H9 (cell line): Measurements from ENCODE around the gene UHRF1. TPM values are rescaled to one million over a fixed set of nuclear protein-coding genes. Genes with fewer than 3 reads are reported as not detected.

ENCODE experiments used
- DNase-seq: peaks from one replicate; pipeline ENCODE4 v3.0.0-alpha.2; 2017
- H2AFZ ChIP-seq: one replicate; pipeline ENCODE4 v1.6.1; 2013; ENCODE audit warnings: mild to moderate bottlenecking, low read length, control low read depth, moderate library complexity
- H2AK5ac ChIP-seq: 2 replicates; pipeline ENCODE4 v1.6.1; 2013; ENCODE audit warnings: low read length, control low read depth, mixed read lengths; ENCODE audit not compliant: insufficient read length
- H2BK120ac ChIP-seq: one replicate; pipeline ENCODE4 v1.6.1; 2013; ENCODE audit warnings: low read depth, mild to moderate bottlenecking, low read length, control low read depth, inconsistent platforms; ENCODE audit not compliant: poor library complexity, severe bottlenecking
- H2BK12ac ChIP-seq: 2 replicates; pipeline ENCODE4 v1.6.1; 2013; ENCODE audit warnings: low read length, control low read depth, mixed read lengths, low read depth; ENCODE audit not compliant: insufficient read length
- H2BK15ac ChIP-seq: 2 replicates; pipeline ENCODE4 v1.6.1; 2013; ENCODE audit warnings: low read depth, low read length, control low read depth
- H2BK20ac ChIP-seq: one replicate; pipeline ENCODE4 v1.6.1; 2013; ENCODE audit warnings: low read depth, mild to moderate bottlenecking, low read length, control low read depth, inconsistent platforms; ENCODE audit not compliant: poor library complexity, severe bottlenecking
- H2BK5ac ChIP-seq: 2 replicates; pipeline ENCODE4 v1.6.1; 2013; ENCODE audit warnings: low read length, control low read depth, mixed read lengths; ENCODE audit not compliant: insufficient read length
- H3K14ac ChIP-seq: 2 replicates; pipeline ENCODE4 v1.6.1; 2013; ENCODE audit warnings: low read length, control low read depth; ENCODE audit not compliant: insufficient read depth
- H3K18ac ChIP-seq: 2 replicates; pipeline ENCODE4 v1.6.1; 2013; ENCODE audit warnings: low read depth, mild to moderate bottlenecking, mixed read lengths, low read length, control low read depth; ENCODE audit not compliant: insufficient read length
- H3K23ac ChIP-seq: 2 replicates; pipeline ENCODE4 v1.6.1; 2013; ENCODE audit warnings: low read length, control low read depth, mixed read lengths, low read depth; ENCODE audit not compliant: insufficient read length
- H3K23me2 ChIP-seq: 2 replicates; pipeline ENCODE4 v1.6.1; 2013; ENCODE audit warnings: low read depth, mild to moderate bottlenecking, mixed read lengths, low read length, control low read depth; ENCODE audit not compliant: insufficient read length, poor library complexity, severe bottlenecking
- H3K27ac ChIP-seq: 2 replicates; pipeline ENCODE4 v1.5.1; 2013; ENCODE audit warnings: low read length, control low read depth, mixed read lengths, low read depth; ENCODE audit not compliant: insufficient read length
- H3K27me3 ChIP-seq: 2 replicates; pipeline ENCODE4 v1.6.1; 2013; ENCODE audit warnings: low read length, control low read depth, inconsistent platforms; ENCODE audit not compliant: insufficient read depth
- H3K4ac ChIP-seq: 2 replicates; pipeline ENCODE4 v1.6.1; 2013; ENCODE audit warnings: low read depth, mild to moderate bottlenecking, control low read depth, inconsistent platforms, low read length, moderate library complexity
- H3K4me1 ChIP-seq: 2 replicates; pipeline ENCODE4 v1.6.1; 2013; ENCODE audit warnings: low read length, control low read depth, inconsistent platforms; ENCODE audit not compliant: insufficient read depth
- H3K4me2 ChIP-seq: 2 replicates; pipeline ENCODE4 v1.6.1; 2013; ENCODE audit warnings: low read length, control low read depth, mixed read lengths; ENCODE audit not compliant: insufficient read length, insufficient read depth
- H3K56ac ChIP-seq: 2 replicates; pipeline ENCODE4 v1.6.1; 2013; ENCODE audit warnings: low read depth, mild to moderate bottlenecking, mixed read lengths, low read length, control low read depth; ENCODE audit not compliant: insufficient read length
- H3K79me1 ChIP-seq: 2 replicates; pipeline ENCODE4 v1.6.1; 2013; ENCODE audit warnings: low read depth, mild to moderate bottlenecking, moderate library complexity, low read length, control low read depth, inconsistent platforms; ENCODE audit not compliant: insufficient read depth, poor library complexity, severe bottlenecking
- H3K79me2 ChIP-seq: 2 replicates; pipeline ENCODE4 v1.6.1; 2013; ENCODE audit warnings: low read length, control low read depth, inconsistent platforms; ENCODE audit not compliant: insufficient read depth
- H3K9ac ChIP-seq: 2 replicates; pipeline ENCODE4 v1.6.1; 2013; ENCODE audit warnings: low read length, control low read depth, mixed read lengths; ENCODE audit not compliant: insufficient read length; ENCODE audit errors: extremely low read depth
- H3K9me3 ChIP-seq: one replicate; pipeline ENCODE4 v1.6.1; 2013; ENCODE audit warnings: low read depth, low read length, inconsistent platforms; ENCODE audit not compliant: control insufficient read depth
- H3T11ph ChIP-seq: one replicate; pipeline ENCODE4 v1.6.1; 2013; ENCODE audit warnings: mild to moderate bottlenecking, low read length, control low read depth, inconsistent platforms
- H4K20me1 ChIP-seq: one replicate; pipeline ENCODE4 v1.6.1; 2013; ENCODE audit not compliant: control insufficient read depth, insufficient read length, insufficient read depth
- H4K5ac ChIP-seq: 2 replicates; pipeline ENCODE4 v1.6.1; 2013; ENCODE audit warnings: low read depth, mild to moderate bottlenecking, mixed read lengths, low read length, control low read depth; ENCODE audit not compliant: insufficient read length
- H4K8ac ChIP-seq: replicated peaks from 2 replicates; pipeline ENCODE4 v1.6.1; 2013; ENCODE audit warnings: low read length, control low read depth, mixed read lengths, low read depth; ENCODE audit not compliant: insufficient read length
- H4K91ac ChIP-seq: 2 replicates; pipeline ENCODE4 v1.6.1; 2013; ENCODE audit warnings: low read depth, mild to moderate bottlenecking, moderate library complexity, mixed read lengths, low read length, control low read depth; ENCODE audit not compliant: insufficient read length
- H3K27ac Mint-ChIP-seq, 3 experiments: 2 replicates in 2 of 3; 3 replicates in 1 of 3; pipeline ENCODE4 v1.8.0; 2020 to 2021; ENCODE audit warnings: mixed read lengths in 3 of 3, mild to moderate bottlenecking in 1 of 3, moderate library complexity in 1 of 3
- H3K27me3 Mint-ChIP-seq: 2 replicates; pipeline ENCODE4 v1.8.0; 2021; ENCODE audit warnings: low read depth, mild to moderate bottlenecking, moderate library complexity, mixed read lengths
- H3K36me3 Mint-ChIP-seq, 3 experiments: 2 replicates in 2 of 3; 3 replicates in 1 of 3; pipeline ENCODE4 v1.8.0; 2020 to 2021; ENCODE audit warnings: low read depth in 3 of 3, mixed read lengths in 3 of 3; ENCODE audit not compliant: insufficient read depth in 1 of 3
- H3K4me1 Mint-ChIP-seq, 2 experiments: 2 replicates each; pipeline ENCODE4 v1.8.0; 2020; ENCODE audit warnings: mixed read lengths in 2 of 2
- H3K4me3 Mint-ChIP-seq, 2 experiments: 2 replicates in 1 of 2; 3 replicates in 1 of 2; pipeline ENCODE4 v1.8.0; 2020 to 2021; ENCODE audit warnings: mild to moderate bottlenecking in 2 of 2, mixed read lengths in 2 of 2, moderate library complexity in 1 of 2
- H3K9me3 Mint-ChIP-seq, 2 experiments: 2 replicates in 1 of 2; 3 replicates in 1 of 2; pipeline ENCODE4 v1.8.0; 2020; ENCODE audit warnings: mild to moderate bottlenecking in 2 of 2, mixed read lengths in 2 of 2, moderate library complexity in 1 of 2
- CTCF ChIP-seq: fragments of 200-600 bp; sonication (generic); conservative IDR thresholded peaks from 3 replicates; pipeline ENCODE4 v1.8.0; 2021; ENCODE audit warnings: antibody characterized with exemption, mild to moderate bottlenecking
- WGBS: extraction: QIAGEN DNeasy Blood & Tissue Kit; methylation state at CpG from one replicate; pipeline ENCODE4 v1.1.7; 2013; ENCODE audit warnings: missing lambda C conversion rate, low lambda C conversion rate, mixed read lengths; ENCODE audit not compliant: insufficient read length; ENCODE audit errors: extremely low coverage; 5-methylcytosine and 5-hydroxymethylcytosine counted together
- total RNA-seq: library from RNA; stranded (reverse); gene quantifications from 2 replicates; pipeline ENCODE4 v1.2.1, GENCODE V29; 2021

The UHRF1 gene
- total RNA-seq, 1 experiment from 2014 or later = 106 TPM

- H2BK15ac ChIP-seq = no peak overlapping the region
- TF ChIP-seq CTCF = no peak
- H3K9me3 ChIP-seq = no peaks in the 10 kb centered on the region
- H4K20me1 ChIP-seq = no peaks in the 10 kb centered on the region
- H3K23ac ChIP-seq = no peak overlapping the region
- H3T11ph ChIP-seq = no peak overlapping the region
- H3K9ac ChIP-seq = no peak overlapping the region
- H3K14ac ChIP-seq = no peak overlapping the region
- H3K9me3 Mint-ChIP-seq = no peaks in the 10 kb centered on the region
- no peak overlapping the region for H3K4me2 ChIP-seq
- H3K56ac ChIP-seq = no peak overlapping the region
- H3K27ac Mint-ChIP-seq = peak overlapping the region in 2 of 3 experiments; percentile 42 to 94; a peak in 3 of 7 replicates
- H4K5ac ChIP-seq = no peak overlapping the region
- peaks cover 34 to 47% of the 10 kb centered on the region in 2 experiments for H3K4me1 Mint-ChIP-seq
- H3K4ac ChIP-seq = no peak overlapping the region
- no peak overlapping the region for H3K4me3 Mint-ChIP-seq
- H3K27me3 ChIP-seq = no peaks in the 10 kb centered on the region
- H2BK20ac ChIP-seq = no peak overlapping the region
- H3K27ac ChIP-seq = no peak overlapping the region
- no peak overlapping the region for H3K18ac ChIP-seq
- no peak overlapping the region for H2BK5ac ChIP-seq
- no peaks in the 10 kb centered on the region for H3K27me3 Mint-ChIP-seq
- no peak overlapping the region for H4K91ac ChIP-seq
- no peak overlapping the region for H2AK5ac ChIP-seq
- H3K36me3 Mint-ChIP-seq = peaks cover 0 to 3% (median 0%) of the 10 kb centered on the region in 3 experiments; a peak in 1 of 7 replicates
- peaks cover 11% of the 10 kb centered on the region; the same call in 1 of the 2 replicates for H3K79me2 ChIP-seq
- H2BK120ac ChIP-seq = no peak overlapping the region
- no peak overlapping the region for H2AFZ ChIP-seq
- no CpG with 5 or more reads among the region's 7 CpGs for WGBS
- no peak overlapping the region for H4K8ac ChIP-seq
- H3K79me1 ChIP-seq = peaks cover 3% of the 10 kb centered on the region
- DNase-seq = no peak
- peaks cover 2% of the 10 kb centered on the region; the same call in 1 of the 2 replicates for H3K4me1 ChIP-seq
- no peaks in the 10 kb centered on the region for H3K23me2 ChIP-seq
- no peak overlapping the region for H2BK12ac ChIP-seq
Measured at GRCh38 chr19:4990306-4990705, 81.0 kb downstream of the UHRF1 start.
